IMR-90 (cell line): ENCODE measurements around the gene RPS6KL1. TPM values are rescaled to one million over a fixed set of nuclear protein-coding genes. Genes with fewer than 3 reads are reported as not detected.
A peak's percentile ranks its signal among the peaks of the same experiment; 100 is the strongest.

Source experiments
- ATAC-seq: fragments of 200-7000 bp; cut with Tn5 transposase; 2 replicates; pipeline ENCODE4 v1.9.1; 2020; ENCODE audit warnings: low read depth, mild to moderate bottlenecking, moderate library complexity
- BruUV-seq: library from RNA; stranded (reverse); fragments of 400-500 nt; replicated peaks from 2 replicates; lab custom pipeline; 2021; lab: Mats Ljungman, UMichigan
- CTCF ChIA-PET: fragments of 300-600 bp; formaldehyde crosslinking; extraction: SDS; loops from one replicate; lab custom pipeline; 2021; ENCODE audit warnings: antibody characterized with exemption; lab: Yijun Ruan, JAX
- POLR2A ChIA-PET: fragments of 300-600 bp; sonication (Branson Sonifier 250); formaldehyde crosslinking; loops from one replicate; lab custom pipeline; 2022; ENCODE audit warnings: antibody characterized with exemption; ENCODE audit not compliant: unreplicated experiment; lab: Charles Lee
- DNase-seq: peaks from one replicate; pipeline ENCODE4 v3.0.0; 2013
- H2AFZ ChIP-seq: replicated peaks from 2 replicates; pipeline ENCODE3; 2013; ENCODE audit warnings: low read length, mild to moderate bottlenecking; ENCODE audit not compliant: poor library complexity
- H2AK5ac ChIP-seq: 2 replicates; pipeline ENCODE4 v1.6.1; 2013; ENCODE audit warnings: low read depth, low read length, inconsistent platforms
- H2AK9ac ChIP-seq: replicated peaks from 2 replicates; pipeline ENCODE3; 2013; ENCODE audit warnings: mild to moderate bottlenecking, low read depth, low read length, moderate library complexity; ENCODE audit not compliant: poor library complexity
- H2BK120ac ChIP-seq: 2 replicates; pipeline ENCODE4 v1.6.1; 2013; ENCODE audit warnings: low read depth, low read length, inconsistent platforms
- H2BK15ac ChIP-seq: 3 replicates; pipeline ENCODE4 v1.6.1; 2013; ENCODE audit warnings: low read depth, low read length, inconsistent platforms
- H2BK20ac ChIP-seq: 2 replicates; pipeline ENCODE4 v1.6.1; 2013; ENCODE audit warnings: low read depth, mild to moderate bottlenecking, inconsistent platforms, low read length, moderate library complexity
- H2BK5ac ChIP-seq: 2 replicates; pipeline ENCODE4 v1.6.1; 2013; ENCODE audit warnings: mild to moderate bottlenecking, low read depth, low read length, inconsistent platforms; ENCODE audit not compliant: poor library complexity, severe bottlenecking
- H3K14ac ChIP-seq: replicated peaks from 2 replicates; pipeline ENCODE4 v1.6.1; 2013; ENCODE audit warnings: low read depth, low read length, inconsistent platforms
- H3K18ac ChIP-seq: 2 replicates; pipeline ENCODE4 v1.6.1; 2013; ENCODE audit warnings: low read depth, low read length, control low read depth
- H3K23ac ChIP-seq: 2 replicates; pipeline ENCODE4 v1.6.1; 2013; ENCODE audit warnings: low read depth, low read length, inconsistent platforms
- H3K27ac ChIP-seq: 2 replicates; pipeline ENCODE4 v1.5.1; 2013; ENCODE audit warnings: mild to moderate bottlenecking, control low read depth, low read length; ENCODE audit not compliant: insufficient read depth
- H3K27me3 ChIP-seq: 2 replicates; pipeline ENCODE4 v1.6.1; 2013; ENCODE audit warnings: low read length; ENCODE audit not compliant: control insufficient read depth, insufficient read depth
- H3K36me3 ChIP-seq: 2 replicates; pipeline ENCODE4 v1.6.1; 2013; ENCODE audit warnings: low read length, mixed read lengths; ENCODE audit not compliant: control insufficient read depth, insufficient read depth
- H3K4ac ChIP-seq: 2 replicates; pipeline ENCODE4 v1.6.1; 2013; ENCODE audit warnings: low read depth, low read length, inconsistent platforms
- H3K4me1 ChIP-seq: 2 replicates; pipeline ENCODE4 v1.6.1; 2013; ENCODE audit warnings: low read length, mixed read lengths; ENCODE audit not compliant: control insufficient read depth, insufficient read depth
- H3K4me2 ChIP-seq: 2 replicates; pipeline ENCODE4 v1.6.1; 2013; ENCODE audit warnings: low read depth, mild to moderate bottlenecking, control low read depth, low read length, moderate library complexity
- H3K4me3 ChIP-seq: 2 replicates; pipeline ENCODE4 v1.5.1; 2013; ENCODE audit warnings: low read depth, mild to moderate bottlenecking, control low read depth, low read length, moderate library complexity; ENCODE audit not compliant: insufficient read depth
- H3K56ac ChIP-seq: 2 replicates; pipeline ENCODE4 v1.6.1; 2013; ENCODE audit warnings: low read length, inconsistent platforms; ENCODE audit not compliant: insufficient read depth; ENCODE audit errors: extremely low read depth
- H3K79me1 ChIP-seq, 2 experiments: 2 replicates each; pipeline ENCODE4 v1.6.1; 2013; ENCODE audit warnings: low read length in 2 of 2, inconsistent platforms in 1 of 2, low read depth in 1 of 2
- H3K9ac ChIP-seq: 2 replicates; pipeline ENCODE4 v1.6.1; 2013; ENCODE audit warnings: low read depth, low read length, control low read depth
- H3K9me1 ChIP-seq: 2 replicates; pipeline ENCODE4 v1.6.1; 2013; ENCODE audit warnings: low read length, inconsistent platforms; ENCODE audit not compliant: insufficient read depth
- H3K9me3 ChIP-seq: 2 replicates; pipeline ENCODE4 v1.6.1; 2013; ENCODE audit warnings: low read length; ENCODE audit not compliant: control insufficient read depth, insufficient read depth
- H4K20me1 ChIP-seq: 2 replicates; pipeline ENCODE4 v1.6.1; 2013; ENCODE audit warnings: low read length, inconsistent platforms; ENCODE audit not compliant: insufficient read depth
- H4K5ac ChIP-seq: 2 replicates; pipeline ENCODE4 v1.6.1; 2013; ENCODE audit warnings: mild to moderate bottlenecking, low read depth, low read length, control low read depth
- H4K8ac ChIP-seq, 2 experiments: 2 replicates each; pipeline ENCODE4 v1.6.1; 2013; ENCODE audit warnings: low read depth in 2 of 2, low read length in 2 of 2, control low read depth in 1 of 2, inconsistent platforms in 1 of 2
- H4K91ac ChIP-seq: 2 replicates; pipeline ENCODE4 v1.6.1; 2013; ENCODE audit warnings: low read depth, low read length, inconsistent platforms; ENCODE audit not compliant: insufficient read depth
- BHLHE40 ChIP-seq: fragments of 150-350 bp; IDR thresholded peaks from 2 replicates; pipeline ENCODE4 v1.6.1; 2016; ENCODE audit warnings: mild to moderate bottlenecking, low read depth, low read length
- CEBPB ChIP-seq: IDR thresholded peaks from 2 replicates; pipeline ENCODE4 v1.6.1; 2012; ENCODE audit warnings: low read depth, low read length, improper control_type of control experiment
- CHD1 ChIP-seq: IDR thresholded peaks from 2 replicates; pipeline ENCODE4 v1.6.1; 2012; ENCODE audit warnings: low read depth, low read length, improper control_type of control experiment
- CTCF ChIP-seq: conservative IDR thresholded peaks from 2 replicates; pipeline ENCODE4 v1.5.1; 2012; ENCODE audit warnings: mild to moderate bottlenecking, low read depth, low read length, improper control_type of control experiment
- ELK1 ChIP-seq: fragments of 150-350 bp; IDR thresholded peaks from 2 replicates; pipeline ENCODE4 v1.6.1; 2016; ENCODE audit warnings: low read depth, mild to moderate bottlenecking, low read length, moderate library complexity, borderline replicate concordance
- FOS ChIP-seq: fragments of 150-350 bp; IDR thresholded peaks from 2 replicates; pipeline ENCODE4 v1.6.1; 2016; ENCODE audit warnings: low read depth, low read length
- MAFK ChIP-seq: IDR thresholded peaks from 2 replicates; pipeline ENCODE4 v1.6.1; 2012; ENCODE audit warnings: low read depth, low read length, improper control_type of control experiment
- MAZ ChIP-seq: IDR thresholded peaks from 2 replicates; pipeline ENCODE4 v1.6.1; 2012; ENCODE audit warnings: low read depth, mild to moderate bottlenecking, low read length, improper control_type of control experiment, moderate library complexity, borderline replicate concordance
- MXI1 ChIP-seq: IDR thresholded peaks from 2 replicates; pipeline ENCODE4 v1.6.1; 2012; ENCODE audit warnings: low read depth, mild to moderate bottlenecking, low read length, moderate library complexity, borderline replicate concordance
- NFE2L2 ChIP-seq: fragments of 150-350 bp; IDR thresholded peaks from 2 replicates; pipeline ENCODE4 v1.6.1; 2016; ENCODE audit warnings: low read depth, mild to moderate bottlenecking, low read length
- POLR2A ChIP-seq: IDR thresholded peaks from 2 replicates; pipeline ENCODE4 v1.6.1; 2012; ENCODE audit warnings: mild to moderate bottlenecking, low read depth, low read length
- RAD21 ChIP-seq: IDR thresholded peaks from 2 replicates; pipeline ENCODE4 v1.6.1; 2012; ENCODE audit warnings: low read length, improper control_type of control experiment
- RCOR1 ChIP-seq: IDR thresholded peaks from 2 replicates; pipeline ENCODE4 v1.6.1; 2012; ENCODE audit warnings: mild to moderate bottlenecking, low read length, improper control_type of control experiment; ENCODE audit not compliant: insufficient replicate concordance
- RFX5 ChIP-seq: IDR thresholded peaks from 2 replicates; pipeline ENCODE4 v1.8.0; 2012; ENCODE audit warnings: low read depth, mild to moderate bottlenecking, low read length, moderate library complexity
- SMC3 ChIP-seq: fragments of 150-350 bp; IDR thresholded peaks from 2 replicates; pipeline ENCODE4 v1.6.1; 2016; ENCODE audit warnings: low read depth, mild to moderate bottlenecking, antibody characterized with exemption, low read length, moderate library complexity
- USF2 ChIP-seq: fragments of 150-350 bp; IDR thresholded peaks from 2 replicates; pipeline ENCODE4 v1.6.1; 2017; ENCODE audit warnings: mild to moderate bottlenecking, antibody characterized with exemption, low read length, low read depth
- WGBS, 2 experiments: methylation state at CpG; one replicate each; pipeline versions ENCODE4 v1.1.5 to v1.1.7; 2013; ENCODE audit warnings: missing lambda C conversion rate in 2 of 2; ENCODE audit not compliant: insufficient read length in 1 of 2; ENCODE audit errors: extremely low coverage in 2 of 2; 5-methylcytosine and 5-hydroxymethylcytosine counted together
- dilution Hi-C: fragments of 300-500 bp; cut with HindIII; formaldehyde crosslinking; loops from one replicate; pipeline ENCODE4 v1.14.3; 2018; ENCODE audit warnings: low sequenced_read_pairs; ENCODE audit not compliant: unreplicated experiment
- in situ Hi-C: fragments of 300-500 bp; cut with MboI; formaldehyde crosslinking; loops from 3 replicates; pipeline ENCODE4 v1.14.3; 2019; ENCODE audit warnings: low sequenced_read_pairs, inconsistent platforms, mixed read lengths
- intact Hi-C: fragments of 100-400 bp; cut with micrococcal nuclease; formaldehyde crosslinking; loops from 2 replicates; pipeline ENCODE4 v1.10.0; 2022
- polyA plus RNA-seq, 3 experiments: library from polyadenylated mRNA; depleted of rRNA; stranded (reverse); fragments of >200 nt; gene quantifications; 2 replicates each; pipeline ENCODE4 v1.2.3, GENCODE V29; 2012; ENCODE audit warnings: low replicate concordance in 1 of 3
- total RNA-seq: library from RNA; depleted of rRNA; stranded (reverse); fragments of >200 nt; gene quantifications from 2 replicates; pipeline ENCODE4 v1.2.3, GENCODE V29; 2012

The RPS6KL1 gene
- total and polyA plus RNA-seq, 2 of the 4 experiments (the other 2 are of a cell fraction) = 0.72 to 1.7 TPM

- BruUV-seq = no TSS peak
- Histone ChIP-seq H3K4ac (no peak overlapping the region), H4K20me1 (no peaks in the 10 kb centered on the region), H3K14ac (no peak overlapping the region), H2BK120ac (no peak overlapping the region), H4K5ac (no peak overlapping the region), H2BK5ac (no peak overlapping the region), H3K23ac (0 out of 2 replicates have a peak overlapping the region, but pooled peaks have one; percentile 4), H3K9me3 (no peaks in the 10 kb centered on the region), H3K36me3 (no peaks in the 10 kb centered on the region), H4K8ac (no peak overlapping the region), H3K27me3 (peaks cover 10% of the 10 kb centered on the region), H3K4me2 (no peak overlapping the region), H2AFZ (no peak overlapping the region), H2BK20ac (no peak overlapping the region), H3K56ac (no peak overlapping the region), H3K18ac (no peak overlapping the region), H4K91ac (no peak overlapping the region), H3K4me3 (no peak overlapping the region), H2AK5ac (no peak overlapping the region), H3K27ac (no peak overlapping the region), H3K4me1 (no peaks in the 10 kb centered on the region), H2BK15ac (no peak overlapping the region), H2AK9ac (no peak overlapping the region), H3K9me1 (no peaks in the 10 kb centered on the region), H3K79me1 (no peaks in the 10 kb centered on the region), H3K9ac (no peak overlapping the region)
- intact Hi-C loops = no loop called here
- CTCF ChIA-PET = no interaction called here
- POLR2A ChIA-PET = no interaction called here
- dilution Hi-C loops = no loop called here
- WGBS, 2 experiments = 46% methylated on average over 2 of the region's 3 CpGs; no CpG with 5 or more reads in 1 of the 2 experiments
- TF ChIP-seq FOS (no peak), SMC3 (no peak), RFX5 (no peak), NFE2L2 (no peak), ELK1 (no peak), RAD21 (no peak), CEBPB (no peak), CTCF (no peak), MAZ (no peak), RCOR1 (no peak), MXI1 (no peak), CHD1 (no peak), USF2 (no peak), MAFK (no peak), BHLHE40 (no peak), POLR2A (no peak)
- in situ Hi-C loops = no loop called here
- DNase-seq (no peak), ATAC-seq (no peak)
These were observed 56.2 kb downstream of the RPS6KL1 start for GRCh38 chr14:74866708-74867389.
